HepG2 (cell line): Measurements from ENCODE around the gene MAP3K2.

ENCODE experiments used
- AFF4 ChIP-seq: sonication (generic); formaldehyde crosslinking; IDR thresholded peaks from 2 replicates; pipeline ENCODE4 v1.4.0; 2020; ENCODE audit warnings: missing genetic modification reagents
- AKAP8 ChIP-seq: sonication (generic); formaldehyde crosslinking; IDR thresholded peaks from 2 replicates; pipeline ENCODE4 v1.5.1; 2020; ENCODE audit warnings: mild to moderate bottlenecking, missing genetic modification reagents
- CTCF ChIP-seq: sonication (generic); formaldehyde crosslinking; IDR thresholded peaks from 2 replicates; pipeline ENCODE4 v1.5.0; 2020; ENCODE audit warnings: mild to moderate bottlenecking, missing genetic modification reagents, moderate library complexity
- EP300 ChIP-seq, 3 experiments: sonication (generic) in 1 of 3; formaldehyde crosslinking in 1 of 3; IDR thresholded peaks; 2 replicates each; pipeline versions ENCODE4 v1.5.1 to v1.6.1; 2011 to 2020; ENCODE audit warnings: low read depth in 2 of 3, low read length in 2 of 3, borderline replicate concordance in 1 of 3, improper control_type of control experiment in 1 of 3, mild to moderate bottlenecking in 1 of 3, missing genetic modification reagents in 1 of 3, moderate library complexity in 1 of 3
- FOSL1 ChIP-seq: sonication (generic); formaldehyde crosslinking; IDR thresholded peaks from 2 replicates; pipeline ENCODE4 v1.9.0; 2021; ENCODE audit warnings: missing genetic modification reagents, borderline replicate concordance
- KDM5B ChIP-seq: sonication (generic); formaldehyde crosslinking; IDR thresholded peaks from 2 replicates; pipeline ENCODE4 v1.4.0; 2020; ENCODE audit warnings: missing genetic modification reagents, mild to moderate bottlenecking, borderline replicate concordance
- NCOA2 ChIP-seq: sonication (generic); formaldehyde crosslinking; IDR thresholded peaks from 2 replicates; pipeline ENCODE4 v1.8.0; 2022; ENCODE audit warnings: inconsistent platforms
- RAD21 ChIP-seq: fragments of 450-650 bp; formaldehyde crosslinking; IDR thresholded peaks from 2 replicates; pipeline ENCODE4 v1.5.0; 2020; ENCODE audit warnings: mild to moderate bottlenecking
- SRF ChIP-seq: IDR thresholded peaks from 2 replicates; pipeline ENCODE4 v1.6.1; 2011; ENCODE audit warnings: mild to moderate bottlenecking, low read depth, low read length, moderate library complexity
- YY1 ChIP-seq: IDR thresholded peaks from 2 replicates; pipeline ENCODE4 v1.6.1; 2011; ENCODE audit warnings: low read length, low read depth, moderate library complexity, mild to moderate bottlenecking; ENCODE audit not compliant: insufficient read depth, insufficient replicate concordance
- ZNF879 ChIP-seq: sonication (generic); formaldehyde crosslinking; IDR thresholded peaks from 2 replicates; pipeline ENCODE4 v1.8.1; 2023; ENCODE audit warnings: missing genetic modification reagents
- ZSCAN21 ChIP-seq: sonication (generic); formaldehyde crosslinking; IDR thresholded peaks from 2 replicates; pipeline ENCODE4 v1.8.0; 2022; ENCODE audit warnings: mild to moderate bottlenecking, missing genetic modification reagents, moderate library complexity, borderline replicate concordance

GRCh38 chr2:127356531-127356930, 31.2 kb downstream of the MAP3K2 start:
- no peak for TF ChIP-seq CTCF
- no peak for TF ChIP-seq AKAP8 (CRISPR knock-in tag)
- TF ChIP-seq FOSL1 (CRISPR knock-in tag), result no peak
- TF ChIP-seq ZSCAN21, result no peak
- TF ChIP-seq RAD21 (CRISPR knock-in tag), result no peak
- no peak for TF ChIP-seq AFF4
- no peak for TF ChIP-seq NCOA2
- TF ChIP-seq YY1, result no peak
- TF ChIP-seq SRF, result no peak
- TF ChIP-seq ZNF879, result no peak
- no peak for TF ChIP-seq KDM5B (CRISPR knock-in tag)
- TF ChIP-seq EP300 (IDR thresholded peaks at IDR 0.05; ENCODE audit: low read depth in 2 of 2, low read length in 2 of 2), result no peak
- no peak for TF ChIP-seq EP300 (CRISPR knock-in tag; IDR thresholded peaks at IDR 0.05; ENCODE audit: borderline replicate concordance)
